Skeletal muscle satellite cell (primary cell): ENCODE results near the gene ZNF256.
A peak's percentile ranks its signal among the peaks of the same experiment; 100 is the strongest.
"Not testable (repeated sequence)": the region's sequence is repeated elsewhere in the genome, so short reads cannot be mapped to it uniquely, and the experiment has no call there.

ENCODE experiments used
- H3K27me3 ChIP-seq: 2 replicates; pipeline ENCODE4 v1.7.0; 2013; ENCODE audit warnings: low read length; ENCODE audit not compliant: control insufficient read depth, insufficient read depth
- H3K36me3 ChIP-seq: 2 replicates; pipeline ENCODE4 v1.7.0; 2013; ENCODE audit warnings: mild to moderate bottlenecking, control low read depth, low read length; ENCODE audit not compliant: insufficient read depth
- H3K4me1 ChIP-seq: 2 replicates; pipeline ENCODE4 v1.7.0; 2013; ENCODE audit warnings: low read length; ENCODE audit not compliant: control insufficient read depth, insufficient read depth
- H3K4me2 ChIP-seq: 2 replicates; pipeline ENCODE4 v1.7.0; 2013; ENCODE audit warnings: mild to moderate bottlenecking, low read length
- H3K4me3 ChIP-seq: 2 replicates; pipeline ENCODE4 v1.7.0; 2013; ENCODE audit warnings: low read length
- H3K9ac ChIP-seq: 2 replicates; pipeline ENCODE4 v1.7.0; 2013; ENCODE audit warnings: mild to moderate bottlenecking, low read depth, low read length, moderate library complexity
- H3K9me3 ChIP-seq: replicated peaks from 2 replicates; pipeline ENCODE4 v1.7.0; 2013; ENCODE audit warnings: mild to moderate bottlenecking, control low read depth, low read length

ZNF256 gene

GRCh38 chr19:57941593-57941992 lies 5.9 kb downstream of the ZNF256 start:
- peaks cover 16% of the 10 kb centered on the region for H3K9me3 ChIP-seq
- no peak overlapping the region for H3K4me2 ChIP-seq
- H3K27me3 ChIP-seq = no peaks in the 10 kb centered on the region
- peaks cover 33% of the 10 kb centered on the region for H3K36me3 ChIP-seq
- H3K4me3 ChIP-seq = no peak overlapping the region
- H3K9ac ChIP-seq = no peak overlapping the region
- peaks cover 6% of the 10 kb centered on the region for H3K4me1 ChIP-seq

DNA sequence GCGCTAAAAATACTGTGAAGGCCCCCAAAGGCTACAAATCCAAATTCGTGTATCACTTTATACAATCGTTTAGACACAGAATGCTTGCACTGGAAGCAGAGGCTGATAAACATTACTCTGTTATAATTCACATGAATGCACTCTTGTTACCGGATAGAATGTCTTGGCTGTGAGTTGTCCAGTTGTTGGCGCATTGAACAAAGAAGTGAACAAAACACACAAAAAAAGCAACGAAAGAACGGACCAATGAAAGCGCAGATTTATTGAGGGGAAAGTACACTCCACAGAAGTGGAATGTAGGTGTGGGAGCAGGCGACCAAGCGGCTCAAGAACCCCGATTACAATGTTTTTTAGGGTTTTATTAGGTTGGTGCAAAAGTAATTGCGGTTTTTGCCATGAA lies 11.8 kb downstream of the ZNF256 start:
- Histone ChIP-seq H3K9me3 (peaks cover under 1% of the 10 kb centered on the region), H3K9ac (no peak overlapping the region), H3K36me3 (peaks cover 24% of the 10 kb centered on the region), H3K4me2 (no peak overlapping the region), H3K27me3 (no peaks in the 10 kb centered on the region), H3K4me3 (no peak overlapping the region), H3K4me1 (no peaks in the 10 kb centered on the region)

DNA sequence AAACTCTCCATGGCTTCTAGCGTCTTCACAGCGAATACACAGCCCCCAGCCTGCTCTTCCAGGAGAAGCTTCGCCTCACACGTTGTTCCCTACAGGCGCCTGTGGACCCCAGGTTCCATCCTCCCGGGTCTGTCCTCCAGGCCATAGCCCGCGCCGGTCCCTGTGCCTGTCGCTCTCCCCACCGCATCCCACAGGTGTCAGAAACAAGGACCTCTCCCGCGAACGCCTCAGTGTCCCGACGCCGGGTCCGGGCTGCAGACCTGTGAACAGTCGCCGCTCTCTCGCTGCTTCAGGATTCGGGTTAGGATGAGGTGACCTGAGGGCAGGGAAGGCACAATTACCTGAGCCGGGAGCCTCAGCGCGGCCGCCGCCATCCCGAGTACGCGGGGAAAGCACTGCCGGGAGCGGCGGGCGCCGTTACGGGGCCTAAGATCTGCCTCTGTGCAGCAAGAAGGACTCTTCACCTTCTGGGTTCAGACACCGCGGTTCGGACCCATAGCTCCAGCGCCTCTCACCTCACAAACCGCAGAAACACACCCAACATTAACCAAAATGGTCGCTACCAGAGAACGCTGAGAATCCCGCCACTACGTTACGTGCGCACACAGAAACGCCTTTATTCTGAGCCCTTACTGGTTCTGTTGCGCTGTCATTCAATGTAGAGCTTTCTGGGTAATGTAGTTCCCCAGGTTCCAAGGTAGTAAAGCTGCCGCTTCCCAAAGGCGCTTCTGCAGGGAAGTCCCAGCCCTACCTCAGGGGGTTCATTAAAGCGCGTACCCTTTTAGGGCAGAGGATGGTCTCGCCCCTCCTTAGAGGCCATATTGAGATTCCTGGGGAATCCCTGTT lies 12.5 kb downstream of the ZNF256 start, which contains the start of gene ZNF418:
Gene ZNF418, minus strand, starts transcription at position 583 of the 846 bp plus-strand sequence. CDS start 1,580 bp downstream, outside the sequence.
- peak within 1 kb of the TSS; percentile 83 for H3K9ac ChIP-seq
- H3K36me3 ChIP-seq = peaks cover 22% of the 10 kb centered on the region
- no peaks in the 10 kb centered on the region for H3K9me3 ChIP-seq
- no peaks in the 10 kb centered on the region for H3K27me3 ChIP-seq
- H3K4me3 ChIP-seq = peak within 1 kb of the TSS; percentile 83
- H3K4me2 ChIP-seq = peak within 1 kb of the TSS; percentile 84
- H3K4me1 ChIP-seq = no peaks in the 10 kb centered on the region

DNA sequence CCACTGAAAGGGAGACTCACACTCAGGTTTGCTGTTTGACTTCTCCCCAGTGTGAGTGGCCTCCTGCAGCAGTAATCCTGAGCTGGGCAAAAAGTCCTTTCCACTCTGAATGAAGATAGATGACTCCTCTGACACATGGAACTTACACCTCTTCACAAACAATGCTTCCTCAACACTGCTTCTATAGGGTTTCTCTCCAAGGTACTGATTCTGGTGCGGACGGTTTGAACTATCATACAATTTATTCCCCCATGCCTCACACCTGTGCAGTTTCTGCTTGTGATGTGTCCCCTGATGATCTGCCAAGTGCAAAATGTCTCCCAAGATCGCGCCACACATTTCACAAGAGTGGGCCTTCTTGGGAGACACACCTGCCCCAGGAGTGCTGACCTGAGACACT lies 19.9 kb downstream of the ZNF256 start:
- no peaks in the 10 kb centered on the region for H3K4me1 ChIP-seq
- H3K4me3 ChIP-seq = no peak overlapping the region
- peaks cover 26% of the 10 kb centered on the region for H3K9me3 ChIP-seq
- peaks cover 65% of the 10 kb centered on the region for H3K36me3 ChIP-seq
- no peak overlapping the region for H3K9ac ChIP-seq
- no peak overlapping the region for H3K4me2 ChIP-seq
- no peaks in the 10 kb centered on the region for H3K27me3 ChIP-seq

- not testable (repeated sequence) for H3K4me1 ChIP-seq, H3K9me3 ChIP-seq, H3K27me3 ChIP-seq
- H3K4me2 ChIP-seq = peak within 1 kb of the TSS; percentile 81
- peaks cover 21% of the 10 kb centered on the region for H3K36me3 ChIP-seq
- peak within 1 kb of the TSS; percentile 95 for H3K9ac ChIP-seq
- H3K4me3 ChIP-seq = peak within 1 kb of the TSS; percentile 94
Observed at GRCh38 chr19:57916168-57916995, 31.1 kb downstream of the ZNF256 start, which contains the start of gene ZNF417. TSS of gene ZNF417 (minus strand) at chr19:57916592. CDS start at chr19:57916411, 181 bp downstream.

GRCh38 chr19:57914531-57914930 lies 33.0 kb downstream of the ZNF256 start:
- no peaks in the 10 kb centered on the region for H3K27me3 ChIP-seq
- H3K9ac ChIP-seq = no peak overlapping the region
- H3K4me1 ChIP-seq = peaks cover 8% of the 10 kb centered on the region
- no peak overlapping the region for H3K4me3 ChIP-seq
- peaks cover 26% of the 10 kb centered on the region for H3K36me3 ChIP-seq
- no peak overlapping the region for H3K4me2 ChIP-seq
- H3K9me3 ChIP-seq = no peaks in the 10 kb centered on the region

DNA sequence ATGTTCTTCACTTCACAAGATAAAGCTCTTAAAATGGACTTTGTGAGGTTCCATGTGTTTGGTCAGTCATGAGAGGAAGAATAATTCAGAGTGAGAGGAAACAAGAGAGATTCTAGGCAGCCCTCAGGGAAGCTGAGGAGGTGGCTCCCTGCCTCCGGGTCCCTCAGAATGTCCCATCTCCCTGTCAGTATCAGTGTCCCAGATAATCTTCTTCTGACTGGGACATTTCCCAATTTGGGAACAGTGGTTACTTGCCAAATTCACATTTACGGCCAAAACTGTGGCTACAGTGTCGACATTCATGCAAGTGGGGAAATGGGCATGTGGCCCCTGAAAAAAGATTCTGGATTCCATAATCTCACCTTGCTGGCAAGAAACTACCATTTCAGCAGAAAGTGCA lies 40.1 kb downstream of the ZNF256 start:
- Histone ChIP-seq H3K4me2 (no peak overlapping the region), H3K36me3 (peaks cover 33% of the 10 kb centered on the region), H3K4me3 (no peak overlapping the region), H3K27me3 (no peaks in the 10 kb centered on the region), H3K4me1 (no peaks in the 10 kb centered on the region), H3K9me3 (no peaks in the 10 kb centered on the region), H3K9ac (no peak overlapping the region)

DNA sequence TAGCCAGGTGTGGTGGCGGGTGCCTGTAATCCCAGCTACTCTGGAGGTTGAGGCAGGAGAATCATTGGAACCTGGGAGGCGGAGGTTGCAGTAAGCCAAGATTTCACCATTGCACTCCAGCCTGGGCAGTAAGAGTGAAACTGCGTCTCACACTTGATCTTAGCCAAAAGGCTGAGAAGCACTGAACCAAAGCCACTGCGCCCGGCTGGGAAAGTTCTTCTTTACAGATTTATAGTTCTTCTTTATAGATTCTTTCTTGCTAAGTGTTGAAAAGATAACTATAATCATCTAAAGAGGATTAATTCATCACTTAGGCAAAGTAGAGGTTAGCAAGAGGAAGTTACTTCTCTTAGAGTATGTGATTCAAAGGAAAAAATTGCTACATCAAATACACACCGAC lies 42.2 kb downstream of the ZNF256 start:
- peaks cover 17% of the 10 kb centered on the region for H3K36me3 ChIP-seq
- no peak overlapping the region for H3K4me3 ChIP-seq
- no peak overlapping the region for H3K4me2 ChIP-seq
- no peak overlapping the region for H3K9ac ChIP-seq
- H3K4me1 ChIP-seq = no peaks in the 10 kb centered on the region
- H3K9me3 ChIP-seq = no peaks in the 10 kb centered on the region
- no peaks in the 10 kb centered on the region for H3K27me3 ChIP-seq

GRCh38 chr19:57903618-57904184 lies 43.8 kb downstream of the ZNF256 start:
- Histone ChIP-seq H3K36me3 (peaks cover 11% of the 10 kb centered on the region), H3K4me3 (no peak overlapping the region), H3K4me2 (no peak overlapping the region), H3K9me3 (no peaks in the 10 kb centered on the region), H3K4me1 (no peaks in the 10 kb centered on the region), H3K9ac (no peak overlapping the region), H3K27me3 (no peaks in the 10 kb centered on the region)

DNA sequence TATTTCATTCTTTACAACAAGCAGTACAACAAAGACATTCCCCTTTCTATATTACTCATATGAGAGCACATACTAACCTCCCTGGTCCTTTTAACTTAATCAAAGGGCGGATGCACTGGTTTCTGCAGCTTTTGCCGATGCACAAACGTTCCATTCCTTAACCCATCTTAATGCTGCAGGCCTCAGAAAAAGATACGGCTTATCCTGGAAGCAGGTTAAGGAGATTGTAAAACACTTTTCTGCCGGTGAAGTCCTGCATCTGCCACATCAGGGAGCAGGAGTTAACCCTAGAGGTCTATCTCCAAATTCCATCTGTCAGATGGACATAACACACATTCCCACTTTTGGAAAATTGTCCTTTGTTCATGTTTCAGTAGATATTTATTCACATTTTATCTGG lies 47.2 kb downstream of the ZNF256 start:
- Histone ChIP-seq H3K27me3 (no peaks in the 10 kb centered on the region), H3K4me1 (no peaks in the 10 kb centered on the region), H3K9me3 (no peaks in the 10 kb centered on the region), H3K36me3 (no peaks in the 10 kb centered on the region), H3K4me3 (no peak overlapping the region), H3K4me2 (no peak overlapping the region), H3K9ac (no peak overlapping the region)
